ENCODE measurements around the gene NRF1. TPM values are rescaled to one million over a fixed set of nuclear protein-coding genes. Genes with fewer than 3 reads are reported as not detected.

The NRF1 gene
- total RNA-seq, 1 experiment from 2014 or later, result 19.3 TPM

DNA sequence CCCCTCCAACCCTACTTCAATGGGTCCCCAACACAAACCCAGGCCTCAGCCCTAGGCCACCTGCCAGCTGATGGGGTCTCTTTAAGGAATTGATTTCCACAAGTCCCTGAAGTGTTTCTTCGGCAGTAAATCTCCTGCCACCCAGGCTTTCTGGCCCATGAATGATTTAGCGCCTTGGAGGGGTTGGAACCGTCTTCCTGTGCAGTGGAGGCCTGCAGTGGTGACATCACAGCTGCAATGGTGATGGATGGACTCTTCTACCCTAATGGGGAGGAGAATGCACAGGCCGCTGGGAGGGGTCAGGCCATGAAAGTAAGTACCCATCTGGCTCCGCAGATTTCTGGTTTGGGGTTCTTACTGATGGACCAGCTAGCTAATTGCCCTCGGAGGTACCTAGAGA is 177.5 kb downstream of the NRF1 start:
- H3T11ph ChIP-seq (ENCODE audit: low read length), result no peak overlapping the region
- H3K4me3 Mint-ChIP-seq, result no peak overlapping the region
- no peak overlapping the region for H2BK120ac ChIP-seq (ENCODE audit: low read depth, low read length, poor library complexity, severe bottlenecking)
- H2BK5ac ChIP-seq (ENCODE audit: insufficient read length, low read length), result no peak overlapping the region
- no peak overlapping the region for H2AFZ ChIP-seq (ENCODE audit: low read length)
- peaks cover 4% of the 10 kb centered on the region for H3K23me2 ChIP-seq (ENCODE audit: insufficient read length, low read depth, low read length, poor library complexity, severe bottlenecking)
- no peak overlapping the region for H3K9ac ChIP-seq (ENCODE audit: extremely low read depth, insufficient read length, low read length)
- no peak overlapping the region for H3K14ac ChIP-seq (ENCODE audit: insufficient read depth, low read length)
- no peak overlapping the region for H3K23ac ChIP-seq (ENCODE audit: insufficient read length, low read depth, low read length)
- H3K4me1 ChIP-seq (ENCODE audit: insufficient read depth, low read length), result peaks cover 8% of the 10 kb centered on the region
- no peak overlapping the region for H2AK5ac ChIP-seq (ENCODE audit: insufficient read length, low read length)
- H4K8ac ChIP-seq (replicated peaks; ENCODE audit: insufficient read length, low read depth, low read length), result no peak overlapping the region
- H2BK15ac ChIP-seq (ENCODE audit: low read depth, low read length), result no peak overlapping the region
- no peak overlapping the region for H3K27ac Mint-ChIP-seq
- H4K20me1 ChIP-seq (ENCODE audit: control insufficient read depth, insufficient read depth, insufficient read length), result no peaks in the 10 kb centered on the region
- H3K27me3 ChIP-seq (ENCODE audit: insufficient read depth, low read length), result peaks cover 59% of the 10 kb centered on the region
- H3K9me3 Mint-ChIP-seq, result no peaks in the 10 kb centered on the region; a peak in 1 of 5 replicates
- no peak overlapping the region for H2BK12ac ChIP-seq (ENCODE audit: insufficient read length, low read depth, low read length)
- no peaks in the 10 kb centered on the region; a peak in 1 of 7 replicates for H3K36me3 Mint-ChIP-seq (ENCODE audit: insufficient read depth in 1 of 3, low read depth in 3 of 3)
- no peaks in the 10 kb centered on the region for H3K79me1 ChIP-seq (ENCODE audit: insufficient read depth, low read depth, low read length, poor library complexity, severe bottlenecking)
- TF ChIP-seq, protein P1, sequence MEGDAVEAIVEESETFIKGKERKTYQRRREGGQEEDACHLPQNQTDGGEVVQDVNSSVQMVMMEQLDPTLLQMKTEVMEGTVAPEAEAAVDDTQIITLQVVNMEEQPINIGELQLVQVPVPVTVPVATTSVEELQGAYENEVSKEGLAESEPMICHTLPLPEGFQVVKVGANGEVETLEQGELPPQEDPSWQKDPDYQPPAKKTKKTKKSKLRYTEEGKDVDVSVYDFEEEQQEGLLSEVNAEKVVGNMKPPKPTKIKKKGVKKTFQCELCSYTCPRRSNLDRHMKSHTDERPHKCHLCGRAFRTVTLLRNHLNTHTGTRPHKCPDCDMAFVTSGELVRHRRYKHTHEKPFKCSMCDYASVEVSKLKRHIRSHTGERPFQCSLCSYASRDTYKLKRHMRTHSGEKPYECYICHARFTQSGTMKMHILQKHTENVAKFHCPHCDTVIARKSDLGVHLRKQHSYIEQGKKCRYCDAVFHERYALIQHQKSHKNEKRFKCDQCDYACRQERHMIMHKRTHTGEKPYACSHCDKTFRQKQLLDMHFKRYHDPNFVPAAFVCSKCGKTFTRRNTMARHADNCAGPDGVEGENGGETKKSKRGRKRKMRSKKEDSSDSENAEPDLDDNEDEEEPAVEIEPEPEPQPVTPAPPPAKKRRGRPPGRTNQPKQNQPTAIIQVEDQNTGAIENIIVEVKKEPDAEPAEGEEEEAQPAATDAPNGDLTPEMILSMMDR (conservative IDR thresholded peaks at IDR 0.05), result no peak
- no peak overlapping the region for H2BK20ac ChIP-seq (ENCODE audit: low read depth, low read length, poor library complexity, severe bottlenecking)
- WGBS (ENCODE audit: extremely low coverage, insufficient read length, low lambda C conversion rate), result no CpG with 5 or more reads among the region's 6 CpGs
- no peak overlapping the region for H4K91ac ChIP-seq (ENCODE audit: insufficient read length, low read depth, low read length)
- no peaks in the 10 kb centered on the region for H3K79me2 ChIP-seq (ENCODE audit: insufficient read depth, low read length)
- H4K5ac ChIP-seq (ENCODE audit: insufficient read length, low read depth, low read length), result no peak overlapping the region
- no peak overlapping the region for H3K4ac ChIP-seq (ENCODE audit: low read depth, low read length)
- no peaks in the 10 kb centered on the region for H3K9me3 ChIP-seq (ENCODE audit: control insufficient read depth, low read depth, low read length)
- peaks cover 96% of the 10 kb centered on the region for H3K27me3 Mint-ChIP-seq (ENCODE audit: low read depth)
- H3K4me1 Mint-ChIP-seq, result peaks cover 16 to 27% of the 10 kb centered on the region in 2 experiments
- no peak overlapping the region for H3K18ac ChIP-seq (ENCODE audit: insufficient read length, low read depth, low read length)
- DNase-seq, result no peak
- H3K4me2 ChIP-seq (ENCODE audit: insufficient read depth, insufficient read length, low read length), result no peak overlapping the region
- H3K27ac ChIP-seq (ENCODE audit: insufficient read length, low read depth, low read length), result no peak overlapping the region
- no peak overlapping the region for H3K56ac ChIP-seq (ENCODE audit: insufficient read length, low read depth, low read length)
